Testis (tissue), 3 donors: Measurements from ENCODE around the gene PSMC3. TPM values are rescaled to one million over a fixed set of nuclear protein-coding genes. Genes with fewer than 3 reads are reported as not detected.

Experiments
- DNase-seq: peaks from one replicate; pipeline ENCODE4 v3.0.0-alpha.2; 2019
- H3K27ac ChIP-seq, 2 donors: fragments of 200-600 bp; sonication (generic); one replicate each; pipeline ENCODE4 v1.5.1; 2019
- H3K27me3 ChIP-seq: fragments of 200-600 bp; sonication (generic); one replicate; pipeline ENCODE4 v1.5.1; 2019
- H3K36me3 ChIP-seq: fragments of 200-600 bp; sonication (generic); one replicate; pipeline ENCODE4 v1.5.1; 2017; ENCODE audit warnings: low read depth; ENCODE audit errors: missing control alignments
- H3K4me1 ChIP-seq: fragments of 200-600 bp; sonication (generic); one replicate; pipeline ENCODE4 v1.5.1; 2019
- H3K4me3 ChIP-seq, 2 donors: fragments of 200-600 bp; sonication (generic); one replicate each; pipeline ENCODE4 v1.5.1; 2017 to 2019
- H3K9me3 ChIP-seq: fragments of 200-600 bp; sonication (generic); one replicate; pipeline ENCODE4 v1.5.1; 2017
- CTCF ChIP-seq, 3 experiments: fragments of 450-650 bp in 2 of 3; fragments of 200-600 bp in 1 of 3; sonication (generic) in 1 of 3; IDR thresholded peaks; one replicate each; pipeline ENCODE4 v1.5.1; 2016 to 2019; ENCODE audit warnings: antibody characterized with exemption in 3 of 3, mild to moderate bottlenecking in 2 of 3, moderate library complexity in 1 of 3
- POLR2A ChIP-seq: fragments of 450-650 bp; IDR thresholded peaks from one replicate; pipeline ENCODE4 v1.6.1; 2017; ENCODE audit warnings: antibody characterized with exemption, mild to moderate bottlenecking, moderate library complexity
- WGBS, 2 donors: methylation state at CpG; one replicate each; pipeline ENCODE4 v1.1.5; 2018; 5-methylcytosine and 5-hydroxymethylcytosine counted together
- intact Hi-C: fragments of 100-400 bp; cut with DNase I; formaldehyde crosslinking; loops from one replicate; pipeline ENCODE4 v1.15.1; 2023; ENCODE audit warnings: low total_unique reads
- polyA plus RNA-seq: library from polyadenylated mRNA; stranded (reverse); fragments of 350-450 nt; fragmentation: Illumina TruSeq; extraction: RNeasy Lipid Tissue Mini Kit (QIAGEN cat#74804); gene quantifications from one replicate; pipeline ENCODE4 v1.2.3, GENCODE V29; 2014; ENCODE audit warnings: low read depth, low replicate concordance; ENCODE audit not compliant: insufficient read depth
- total RNA-seq, 2 donors: library from RNA; depleted of rRNA; stranded (reverse); fragments of >200 nt; gene quantifications; one replicate each; pipeline ENCODE4 v1.2.3, GENCODE V29; 2016

Gene PSMC3
- total and polyA plus RNA-seq, 3 donors from 2014 or later = 98.1 to 228 (median 108) TPM

DNA sequence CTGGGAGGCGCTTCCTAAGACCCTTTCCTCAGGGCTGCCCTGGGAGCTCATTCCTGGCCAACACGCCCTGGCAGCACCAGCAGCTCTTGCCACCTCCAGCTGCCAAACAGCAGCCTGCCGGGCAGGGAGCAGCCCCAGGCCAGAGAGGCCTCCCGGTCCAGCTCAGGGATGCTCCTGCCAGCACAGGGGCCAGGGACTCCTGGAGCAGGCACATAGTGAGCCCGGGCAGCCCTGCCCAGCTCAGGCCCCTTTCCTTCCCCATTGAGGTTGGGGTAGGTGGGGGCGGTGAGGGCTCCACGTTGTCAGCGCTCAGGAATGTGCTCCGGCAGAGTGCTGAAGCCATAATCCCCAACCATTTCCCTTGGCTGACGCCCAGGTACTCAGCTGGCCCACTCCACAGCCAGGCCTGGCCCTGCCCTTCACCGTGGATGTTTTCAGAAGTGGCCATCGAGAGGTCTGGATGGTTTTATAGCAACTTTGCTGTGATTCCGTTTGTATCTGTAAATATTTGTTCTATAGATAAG, 10.2 kb downstream of the PSMC3 start:
- TF ChIP-seq CTCF (IDR thresholded peaks at IDR 0.05) = no peak
- TF ChIP-seq POLR2A = no peak
- 37 to 66% methylated on average over 8 to 11 of the region's 13 CpGs for WGBS, 2 donors
- intact Hi-C loops = no loop called here
- Histone ChIP-seq H3K9me3 (no peaks in the 10 kb centered on the region), H3K4me3 (no peak overlapping the region), H3K36me3 (no peaks in the 10 kb centered on the region), H3K27me3 (no peaks in the 10 kb centered on the region), H3K27ac (peak overlapping the region in 1 of 2 donors; percentile 76), H3K4me1 (peaks cover 19% of the 10 kb centered on the region)
- DNase-seq = peak; percentile 71

DNA sequence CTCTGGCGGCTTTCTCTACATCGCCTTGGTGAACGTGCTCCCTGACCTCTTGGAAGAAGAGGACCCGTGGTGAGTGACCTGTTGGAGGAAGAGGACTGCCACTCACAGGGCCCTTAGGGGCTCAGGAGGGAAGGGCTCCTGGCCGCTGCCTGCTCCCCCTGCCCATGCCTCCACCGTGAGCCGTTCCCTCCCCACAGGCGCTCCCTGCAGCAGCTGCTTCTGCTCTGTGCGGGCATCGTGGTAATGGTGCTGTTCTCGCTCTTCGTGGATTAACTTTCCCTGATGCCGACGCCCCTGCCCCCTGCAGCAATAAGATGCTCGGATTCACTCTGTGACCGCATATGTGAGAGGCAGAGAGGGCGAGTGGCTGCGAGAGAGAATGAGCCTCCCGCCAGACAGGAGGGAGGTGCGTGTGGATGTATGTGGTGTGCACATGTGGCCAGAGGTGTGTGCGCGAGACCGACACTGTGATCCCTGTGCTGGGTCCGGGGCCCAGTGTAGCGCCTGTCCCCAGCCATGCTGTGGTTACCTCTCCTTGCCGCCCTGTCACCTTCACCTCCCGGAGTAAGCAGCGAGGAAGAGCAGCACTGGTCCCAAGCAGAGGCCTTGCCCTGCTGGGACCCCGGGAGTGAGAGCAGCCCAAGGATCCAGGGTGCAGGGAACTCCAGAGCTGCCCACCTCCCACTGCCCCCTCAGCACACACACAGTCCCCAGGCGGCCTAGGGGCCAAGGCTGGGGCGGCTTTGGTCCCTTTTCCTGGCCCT, 11.0 kb downstream of the PSMC3 start:
- no peak for DNase-seq
- H3K4me3 ChIP-seq = no peak overlapping the region
- no peaks in the 10 kb centered on the region for H3K36me3 ChIP-seq
- H3K4me1 ChIP-seq = peaks cover 23% of the 10 kb centered on the region
- TF ChIP-seq CTCF (IDR thresholded peaks at IDR 0.05) (no peak), POLR2A (no peak)
- H3K27me3 ChIP-seq = no peaks in the 10 kb centered on the region
- H3K27ac ChIP-seq = peak overlapping the region in 1 of 2 donors; percentile 76
- no peaks in the 10 kb centered on the region for H3K9me3 ChIP-seq
- intact Hi-C loops = no loop called here
- WGBS, 2 donors = 89 to 91% methylated on average over 23 to 31 of the region's 31 CpGs

GRCh38 chr11:47414685-47415070, 11.6 kb downstream of the PSMC3 start:
- no peak for DNase-seq
- no peak overlapping the region for H3K4me3 ChIP-seq
- no peaks in the 10 kb centered on the region for H3K9me3 ChIP-seq
- H3K4me1 ChIP-seq = peaks cover 24% of the 10 kb centered on the region
- intact Hi-C loops = no loop called here
- TF ChIP-seq CTCF (IDR thresholded peaks at IDR 0.05) = no peak
- TF ChIP-seq POLR2A = no peak
- H3K27me3 ChIP-seq = no peaks in the 10 kb centered on the region
- peak overlapping the region; percentile 25 to 63 for H3K27ac ChIP-seq
- 96% methylated on average over 18 of the region's 19 CpGs; no CpG with 5 or more reads in 1 of the 2 donors for WGBS, 2 donors
- H3K36me3 ChIP-seq = no peaks in the 10 kb centered on the region

DNA sequence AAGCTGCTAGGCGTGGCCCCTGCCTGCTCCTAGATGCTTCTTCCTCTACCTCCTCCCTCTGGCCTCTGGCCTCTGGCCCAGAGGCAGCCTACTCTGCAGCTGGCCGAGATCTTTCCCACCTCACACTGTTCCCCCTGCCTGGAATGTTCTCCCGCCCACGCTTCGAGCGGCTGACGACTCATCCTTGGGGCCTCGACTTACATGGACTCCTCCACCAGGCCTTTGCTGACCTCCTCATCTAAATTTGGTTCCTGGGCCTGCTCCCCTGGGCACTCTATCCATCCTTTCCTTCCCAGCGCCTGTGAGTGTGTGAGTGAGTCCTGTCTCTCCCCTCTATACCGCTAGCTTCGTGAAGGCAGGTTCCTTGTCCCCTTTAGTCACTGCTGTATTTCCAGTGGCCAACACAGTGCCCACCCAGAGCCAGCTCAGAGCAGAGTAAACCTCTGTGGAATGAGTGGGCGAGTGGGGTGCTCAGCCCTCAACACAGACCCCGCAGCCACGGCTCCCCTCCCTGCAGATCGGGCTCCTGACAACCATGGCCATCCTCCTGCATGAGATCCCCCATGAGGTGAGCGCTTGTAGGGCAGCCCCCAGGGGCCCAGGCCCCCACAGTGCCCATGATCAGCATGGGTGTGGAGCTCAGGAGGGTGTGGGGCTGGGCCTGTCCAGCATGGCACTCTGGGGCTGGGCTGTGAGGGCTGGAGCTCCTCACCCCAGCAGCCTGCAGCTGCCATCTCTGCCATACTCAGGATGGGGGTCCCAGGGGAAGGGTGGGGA, 12.1 kb downstream of the PSMC3 start:
- intact Hi-C loops = no loop called here
- TF ChIP-seq CTCF (IDR thresholded peaks at IDR 0.05) (no peak), POLR2A (no peak)

More for the DNA sequence above, 12.1 kb downstream of the PSMC3 start:
- 56 to 69% methylated on average over 11 to 16 of the region's 16 CpGs for WGBS, 2 donors
- Histone ChIP-seq H3K9me3 (no peaks in the 10 kb centered on the region), H3K36me3 (no peaks in the 10 kb centered on the region), H3K27me3 (no peaks in the 10 kb centered on the region), H3K27ac (peak overlapping the region; percentile 25 to 63), H3K4me1 (peaks cover 30% of the 10 kb centered on the region), H3K4me3 (no peak overlapping the region)
- DNase-seq = peak; percentile 53
